Suprapubic skin (tissue), 4 donors: ENCODE measurements around the gene ATG2A.

Experiments
- CTCF ChIP-seq, 2 donors: fragments of 200-600 bp in 1 of 2; fragments of 450-650 bp in 1 of 2; sonication (generic) in 1 of 2; IDR thresholded peaks; one replicate each; pipeline ENCODE4 v1.5.1; 2016 to 2019; ENCODE audit warnings: antibody characterized with exemption in 2 of 2, mild to moderate bottlenecking in 1 of 2, moderate library complexity in 1 of 2
- EP300 ChIP-seq: sonication (generic); formaldehyde crosslinking; IDR thresholded peaks from one replicate; pipeline ENCODE4 v1.6.1; 2017; ENCODE audit warnings: antibody characterized with exemption
- POLR2A ChIP-seq, 2 donors: fragments of 450-650 bp; IDR thresholded peaks; one replicate each; pipeline ENCODE4 v1.6.1; 2017; ENCODE audit warnings: antibody characterized with exemption in 2 of 2, mild to moderate bottlenecking in 2 of 2, moderate library complexity in 2 of 2
- POLR2AphosphoS5 ChIP-seq, 3 donors: sonication (generic); formaldehyde crosslinking; IDR thresholded peaks; one replicate each; pipeline ENCODE4 v1.6.1; 2017; ENCODE audit warnings: antibody characterized with exemption in 3 of 3

GRCh38 chr11:64861227-64861975 is 55.6 kb downstream of the ATG2A start:
- TF ChIP-seq POLR2A (IDR thresholded peaks at IDR 0.05): no peak
- TF ChIP-seq EP300: no peak
- no peak for TF ChIP-seq CTCF (IDR thresholded peaks at IDR 0.05)
- TF ChIP-seq POLR2AphosphoS5 (IDR thresholded peaks at IDR 0.05): no peak
